H9 (cell line): Measurements from ENCODE around the gene PSKH1. TPM values are rescaled to one million over a fixed set of nuclear protein-coding genes. Genes with fewer than 3 reads are reported as not detected.

ENCODE experiments used
- DNase-seq: peaks from one replicate; pipeline ENCODE4 v3.0.0-alpha.2; 2017
- H2AFZ ChIP-seq: one replicate; pipeline ENCODE4 v1.6.1; 2013; ENCODE audit warnings: mild to moderate bottlenecking, low read length, control low read depth, moderate library complexity
- H2AK5ac ChIP-seq: 2 replicates; pipeline ENCODE4 v1.6.1; 2013; ENCODE audit warnings: low read length, control low read depth, mixed read lengths; ENCODE audit not compliant: insufficient read length
- H2BK120ac ChIP-seq: one replicate; pipeline ENCODE4 v1.6.1; 2013; ENCODE audit warnings: low read depth, mild to moderate bottlenecking, low read length, control low read depth, inconsistent platforms; ENCODE audit not compliant: poor library complexity, severe bottlenecking
- H2BK12ac ChIP-seq: 2 replicates; pipeline ENCODE4 v1.6.1; 2013; ENCODE audit warnings: low read length, control low read depth, mixed read lengths, low read depth; ENCODE audit not compliant: insufficient read length
- H2BK15ac ChIP-seq: 2 replicates; pipeline ENCODE4 v1.6.1; 2013; ENCODE audit warnings: low read depth, low read length, control low read depth
- H2BK20ac ChIP-seq: one replicate; pipeline ENCODE4 v1.6.1; 2013; ENCODE audit warnings: low read depth, mild to moderate bottlenecking, low read length, control low read depth, inconsistent platforms; ENCODE audit not compliant: poor library complexity, severe bottlenecking
- H2BK5ac ChIP-seq: 2 replicates; pipeline ENCODE4 v1.6.1; 2013; ENCODE audit warnings: low read length, control low read depth, mixed read lengths; ENCODE audit not compliant: insufficient read length
- H3K14ac ChIP-seq: 2 replicates; pipeline ENCODE4 v1.6.1; 2013; ENCODE audit warnings: low read length, control low read depth; ENCODE audit not compliant: insufficient read depth
- H3K18ac ChIP-seq: 2 replicates; pipeline ENCODE4 v1.6.1; 2013; ENCODE audit warnings: low read depth, mild to moderate bottlenecking, mixed read lengths, low read length, control low read depth; ENCODE audit not compliant: insufficient read length
- H3K23ac ChIP-seq: 2 replicates; pipeline ENCODE4 v1.6.1; 2013; ENCODE audit warnings: low read length, control low read depth, mixed read lengths, low read depth; ENCODE audit not compliant: insufficient read length
- H3K23me2 ChIP-seq: 2 replicates; pipeline ENCODE4 v1.6.1; 2013; ENCODE audit warnings: low read depth, mild to moderate bottlenecking, mixed read lengths, low read length, control low read depth; ENCODE audit not compliant: insufficient read length, poor library complexity, severe bottlenecking
- H3K27ac ChIP-seq: 2 replicates; pipeline ENCODE4 v1.5.1; 2013; ENCODE audit warnings: low read length, control low read depth, mixed read lengths, low read depth; ENCODE audit not compliant: insufficient read length
- H3K27me3 ChIP-seq: 2 replicates; pipeline ENCODE4 v1.6.1; 2013; ENCODE audit warnings: low read length, control low read depth, inconsistent platforms; ENCODE audit not compliant: insufficient read depth
- H3K4ac ChIP-seq: 2 replicates; pipeline ENCODE4 v1.6.1; 2013; ENCODE audit warnings: low read depth, mild to moderate bottlenecking, control low read depth, inconsistent platforms, low read length, moderate library complexity
- H3K4me1 ChIP-seq: 2 replicates; pipeline ENCODE4 v1.6.1; 2013; ENCODE audit warnings: low read length, control low read depth, inconsistent platforms; ENCODE audit not compliant: insufficient read depth
- H3K4me2 ChIP-seq: 2 replicates; pipeline ENCODE4 v1.6.1; 2013; ENCODE audit warnings: low read length, control low read depth, mixed read lengths; ENCODE audit not compliant: insufficient read length, insufficient read depth
- H3K56ac ChIP-seq: 2 replicates; pipeline ENCODE4 v1.6.1; 2013; ENCODE audit warnings: low read depth, mild to moderate bottlenecking, mixed read lengths, low read length, control low read depth; ENCODE audit not compliant: insufficient read length
- H3K79me1 ChIP-seq: 2 replicates; pipeline ENCODE4 v1.6.1; 2013; ENCODE audit warnings: low read depth, mild to moderate bottlenecking, moderate library complexity, low read length, control low read depth, inconsistent platforms; ENCODE audit not compliant: insufficient read depth, poor library complexity, severe bottlenecking
- H3K79me2 ChIP-seq: 2 replicates; pipeline ENCODE4 v1.6.1; 2013; ENCODE audit warnings: low read length, control low read depth, inconsistent platforms; ENCODE audit not compliant: insufficient read depth
- H3K9ac ChIP-seq: 2 replicates; pipeline ENCODE4 v1.6.1; 2013; ENCODE audit warnings: low read length, control low read depth, mixed read lengths; ENCODE audit not compliant: insufficient read length; ENCODE audit errors: extremely low read depth
- H3K9me3 ChIP-seq: one replicate; pipeline ENCODE4 v1.6.1; 2013; ENCODE audit warnings: low read depth, low read length, inconsistent platforms; ENCODE audit not compliant: control insufficient read depth
- H3T11ph ChIP-seq: one replicate; pipeline ENCODE4 v1.6.1; 2013; ENCODE audit warnings: mild to moderate bottlenecking, low read length, control low read depth, inconsistent platforms
- H4K20me1 ChIP-seq: one replicate; pipeline ENCODE4 v1.6.1; 2013; ENCODE audit not compliant: control insufficient read depth, insufficient read length, insufficient read depth
- H4K5ac ChIP-seq: 2 replicates; pipeline ENCODE4 v1.6.1; 2013; ENCODE audit warnings: low read depth, mild to moderate bottlenecking, mixed read lengths, low read length, control low read depth; ENCODE audit not compliant: insufficient read length
- H4K8ac ChIP-seq: replicated peaks from 2 replicates; pipeline ENCODE4 v1.6.1; 2013; ENCODE audit warnings: low read length, control low read depth, mixed read lengths, low read depth; ENCODE audit not compliant: insufficient read length
- H4K91ac ChIP-seq: 2 replicates; pipeline ENCODE4 v1.6.1; 2013; ENCODE audit warnings: low read depth, mild to moderate bottlenecking, moderate library complexity, mixed read lengths, low read length, control low read depth; ENCODE audit not compliant: insufficient read length
- H3K27ac Mint-ChIP-seq, 3 experiments: 2 replicates in 2 of 3; 3 replicates in 1 of 3; pipeline ENCODE4 v1.8.0; 2020 to 2021; ENCODE audit warnings: mixed read lengths in 3 of 3, mild to moderate bottlenecking in 1 of 3, moderate library complexity in 1 of 3
- H3K27me3 Mint-ChIP-seq: 2 replicates; pipeline ENCODE4 v1.8.0; 2021; ENCODE audit warnings: low read depth, mild to moderate bottlenecking, moderate library complexity, mixed read lengths
- H3K36me3 Mint-ChIP-seq, 3 experiments: 2 replicates in 2 of 3; 3 replicates in 1 of 3; pipeline ENCODE4 v1.8.0; 2020 to 2021; ENCODE audit warnings: low read depth in 3 of 3, mixed read lengths in 3 of 3; ENCODE audit not compliant: insufficient read depth in 1 of 3
- H3K4me1 Mint-ChIP-seq, 2 experiments: 2 replicates each; pipeline ENCODE4 v1.8.0; 2020; ENCODE audit warnings: mixed read lengths in 2 of 2
- H3K4me3 Mint-ChIP-seq, 2 experiments: 2 replicates in 1 of 2; 3 replicates in 1 of 2; pipeline ENCODE4 v1.8.0; 2020 to 2021; ENCODE audit warnings: mild to moderate bottlenecking in 2 of 2, mixed read lengths in 2 of 2, moderate library complexity in 1 of 2
- H3K9me3 Mint-ChIP-seq, 2 experiments: 2 replicates in 1 of 2; 3 replicates in 1 of 2; pipeline ENCODE4 v1.8.0; 2020; ENCODE audit warnings: mild to moderate bottlenecking in 2 of 2, mixed read lengths in 2 of 2, moderate library complexity in 1 of 2
- CTCF ChIP-seq: fragments of 200-600 bp; sonication (generic); conservative IDR thresholded peaks from 3 replicates; pipeline ENCODE4 v1.8.0; 2021; ENCODE audit warnings: antibody characterized with exemption, mild to moderate bottlenecking
- WGBS: extraction: QIAGEN DNeasy Blood & Tissue Kit; methylation state at CpG from one replicate; pipeline ENCODE4 v1.1.7; 2013; ENCODE audit warnings: missing lambda C conversion rate, low lambda C conversion rate, mixed read lengths; ENCODE audit not compliant: insufficient read length; ENCODE audit errors: extremely low coverage; 5-methylcytosine and 5-hydroxymethylcytosine counted together
- total RNA-seq: library from RNA; stranded (reverse); gene quantifications from 2 replicates; pipeline ENCODE4 v1.2.1, GENCODE V29; 2021

The PSKH1 gene
- total RNA-seq, 1 experiment from 2014 or later: 29.1 TPM

GRCh38 chr16:67861877-67862276 is 31.2 kb upstream of the PSKH1 start:
- Histone ChIP-seq H3K79me2 (peaks cover 26% of the 10 kb centered on the region; the same call in 1 of the 2 replicates), H3K79me1 (peaks cover 3% of the 10 kb centered on the region), H4K20me1 (peaks cover 3% of the 10 kb centered on the region), H3T11ph (no peak overlapping the region), H2AK5ac (no peak overlapping the region), H2BK12ac (no peak overlapping the region), H2AFZ (no peak overlapping the region), H4K8ac (no peak overlapping the region), H3K4me2 (no peak overlapping the region), H3K9me3 (no peaks in the 10 kb centered on the region), H3K4me1 (peaks cover 5% of the 10 kb centered on the region; the same call in 1 of the 2 replicates), H3K18ac (no peak overlapping the region), H4K5ac (no peak overlapping the region), H3K9ac (no peak overlapping the region), H3K14ac (no peak overlapping the region), H3K4ac (no peak overlapping the region), H3K27ac (no peak overlapping the region), H3K56ac (no peak overlapping the region), H3K23ac (no peak overlapping the region), H3K27me3 (no peaks in the 10 kb centered on the region), H2BK15ac (no peak overlapping the region), H3K23me2 (no peaks in the 10 kb centered on the region), H4K91ac (no peak overlapping the region), H2BK120ac (no peak overlapping the region), H2BK5ac (no peak overlapping the region), H2BK20ac (no peak overlapping the region)
- Mint-ChIP-seq H3K4me3 (peak overlapping the region in 1 of 2 experiments; percentile 15; a peak in 1 of 5 replicates), H3K36me3 (peaks cover 24 to 49% (median 44%) of the 10 kb centered on the region in 3 experiments), H3K9me3 (no peaks in the 10 kb centered on the region), H3K4me1 (peaks cover 29 to 40% of the 10 kb centered on the region in 2 experiments), H3K27ac (peak overlapping the region in 2 of 3 experiments; percentile 19 to 41; a peak in 3 of 7 replicates), H3K27me3 (no peaks in the 10 kb centered on the region)
- DNase-seq: no peak
- WGBS: no CpG with 5 or more reads among the region's 6 CpGs
- no peak for TF ChIP-seq CTCF
